G401 (cell line): ENCODE results near the gene OXT. TPM values are rescaled to one million over a fixed set of nuclear protein-coding genes. Genes with fewer than 3 reads are reported as not detected.
"Not testable (repeated sequence)": the region's sequence is repeated elsewhere in the genome, so short reads cannot be mapped to it uniquely, and the experiment has no call there.

ENCODE experiments used
- DNase-seq: peaks from one replicate; pipeline ENCODE4 v3.0.0-alpha.2; 2015; ENCODE audit warnings: low spot score
- in situ Hi-C: cut with HindIII; loops from 2 replicates; pipeline ENCODE4 v1.10.0; 2016; ENCODE audit warnings: low sequenced_read_pairs, mixed read lengths
- total RNA-seq: library from RNA; depleted of rRNA; stranded (reverse); fragments of >200 nt; shearing (Covaris generic); gene quantifications from 2 replicates; pipeline ENCODE4 v1.2.3, GENCODE V29; 2014

OXT gene
- total RNA-seq, 1 experiment from 2014 or later: not detected

GRCh38 chr20:3046677-3047462 lies 24.6 kb upstream of the OXT start:
- DNase-seq: peak; percentile 31
- in situ Hi-C loops: no loop called here

DNA sequence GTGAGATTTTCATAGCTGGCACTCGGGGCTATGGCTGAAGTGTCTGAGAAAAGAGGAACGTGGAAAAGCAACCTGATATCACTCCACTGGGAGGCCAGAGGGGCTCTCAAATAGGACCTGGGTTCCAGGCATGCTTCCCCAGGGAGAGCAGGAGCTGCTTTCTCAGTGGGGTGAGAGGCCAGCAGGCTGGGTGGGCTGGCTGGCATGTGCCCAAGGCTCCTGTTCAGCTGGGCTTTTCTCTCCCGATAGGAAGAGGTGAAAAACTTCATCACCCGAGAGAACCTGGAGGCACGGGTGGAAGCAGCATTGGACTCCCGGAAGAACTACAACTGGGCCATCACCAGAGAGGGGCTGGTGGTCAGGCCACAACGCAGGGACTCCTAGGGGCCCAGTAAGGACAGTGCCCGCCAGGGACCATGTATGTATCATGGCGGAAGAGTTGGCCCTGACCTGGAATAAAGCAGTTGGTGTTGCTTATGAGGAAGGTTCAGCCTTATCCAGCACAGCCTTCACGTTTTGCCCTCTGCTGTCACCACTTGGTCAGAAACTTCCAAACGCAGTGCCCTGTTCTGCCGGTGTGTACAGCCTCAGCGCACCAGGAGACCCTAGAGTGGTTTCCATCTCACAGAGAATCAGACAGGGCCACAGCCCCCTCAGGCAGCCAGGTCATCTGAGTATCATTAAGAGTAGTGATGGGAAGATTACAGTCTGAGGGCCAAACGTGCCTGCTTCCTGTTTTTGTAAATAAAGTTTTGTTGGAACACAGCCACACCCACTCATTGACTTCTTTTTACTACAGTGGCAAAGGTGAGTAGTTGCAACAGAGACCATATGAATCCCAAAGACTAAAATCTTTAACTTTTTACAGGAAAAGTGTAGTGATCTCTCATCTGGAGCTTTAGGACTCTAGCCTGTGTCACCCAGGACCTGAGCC lies 23.7 kb upstream of the OXT start:
- DNase-seq: no peak
- in situ Hi-C loops: no loop called here

DNA sequence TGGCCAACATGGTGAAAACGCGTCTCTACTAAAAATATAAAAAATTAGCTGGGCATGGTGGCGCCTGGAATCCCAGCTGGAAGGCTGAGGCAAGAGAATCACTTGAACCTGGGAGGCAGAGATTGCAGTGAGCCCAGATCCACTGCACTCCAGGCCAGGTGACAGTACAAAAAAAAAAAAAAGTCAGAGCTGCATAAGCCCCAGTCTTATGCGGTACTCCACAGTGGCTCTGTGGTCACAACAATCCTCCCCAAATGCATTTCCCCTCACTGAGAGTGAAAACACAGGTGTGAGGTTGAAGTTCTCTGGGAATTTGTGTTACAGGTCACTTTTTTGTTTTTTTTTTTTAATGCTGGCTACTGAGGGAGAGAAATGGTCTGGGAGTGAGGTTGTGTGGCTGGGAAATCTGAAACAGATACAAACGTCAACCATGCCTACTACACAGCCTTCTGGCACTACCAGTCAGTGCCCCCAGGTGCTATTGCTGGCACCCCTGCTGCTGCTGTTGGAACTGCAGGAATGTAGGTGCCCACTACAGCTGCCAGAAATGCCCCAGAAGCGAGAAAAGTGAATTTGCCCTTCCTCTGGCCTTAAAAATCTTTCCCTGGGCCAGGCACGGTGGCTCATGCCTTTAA lies 19.9 kb upstream of the OXT start:
- in situ Hi-C loops: no loop called here
- DNase-seq: no peak

DNA sequence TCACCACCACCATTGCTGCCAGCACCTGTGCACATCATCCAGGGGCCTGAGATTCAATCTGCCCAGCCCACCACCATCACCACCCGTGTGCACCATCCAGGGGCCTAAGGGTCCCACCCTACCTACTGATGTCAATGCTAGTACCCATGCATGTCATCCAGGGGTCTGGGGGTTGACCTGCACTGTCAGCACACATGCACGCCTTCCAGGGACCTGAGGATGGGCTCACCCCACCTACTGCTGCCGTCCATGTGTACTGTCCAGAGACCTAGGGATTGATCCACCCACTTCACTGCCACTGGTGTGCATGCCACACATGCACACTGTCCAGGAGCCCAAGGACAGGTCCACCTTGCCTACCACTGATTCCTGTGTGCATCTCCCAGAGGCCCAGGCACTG lies 11.9 kb upstream of the OXT start:
- DNase-seq: no peak
- in situ Hi-C loops: no loop called here

DNA sequence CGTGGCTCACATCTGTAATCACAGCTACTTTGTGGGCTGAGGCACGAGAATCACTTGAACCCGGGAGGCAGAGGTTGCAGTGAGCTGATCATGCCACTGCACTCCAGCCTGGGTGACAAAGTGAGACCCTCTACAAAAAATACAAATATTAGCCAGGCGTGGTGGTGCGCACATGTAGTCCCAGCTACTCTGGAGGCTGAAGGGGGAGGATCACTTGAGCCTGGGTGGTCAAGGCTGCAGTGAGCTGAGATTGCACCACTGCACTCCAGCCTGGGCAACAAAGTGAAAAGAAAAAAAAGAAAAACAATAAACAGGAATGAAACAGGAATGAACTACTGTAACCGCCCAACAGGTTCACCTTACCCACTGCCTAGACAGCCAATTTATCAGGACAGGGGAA lies 7.3 kb upstream of the OXT start:
- in situ Hi-C loops, DNase-seq: not testable (repeated sequence)

DNA sequence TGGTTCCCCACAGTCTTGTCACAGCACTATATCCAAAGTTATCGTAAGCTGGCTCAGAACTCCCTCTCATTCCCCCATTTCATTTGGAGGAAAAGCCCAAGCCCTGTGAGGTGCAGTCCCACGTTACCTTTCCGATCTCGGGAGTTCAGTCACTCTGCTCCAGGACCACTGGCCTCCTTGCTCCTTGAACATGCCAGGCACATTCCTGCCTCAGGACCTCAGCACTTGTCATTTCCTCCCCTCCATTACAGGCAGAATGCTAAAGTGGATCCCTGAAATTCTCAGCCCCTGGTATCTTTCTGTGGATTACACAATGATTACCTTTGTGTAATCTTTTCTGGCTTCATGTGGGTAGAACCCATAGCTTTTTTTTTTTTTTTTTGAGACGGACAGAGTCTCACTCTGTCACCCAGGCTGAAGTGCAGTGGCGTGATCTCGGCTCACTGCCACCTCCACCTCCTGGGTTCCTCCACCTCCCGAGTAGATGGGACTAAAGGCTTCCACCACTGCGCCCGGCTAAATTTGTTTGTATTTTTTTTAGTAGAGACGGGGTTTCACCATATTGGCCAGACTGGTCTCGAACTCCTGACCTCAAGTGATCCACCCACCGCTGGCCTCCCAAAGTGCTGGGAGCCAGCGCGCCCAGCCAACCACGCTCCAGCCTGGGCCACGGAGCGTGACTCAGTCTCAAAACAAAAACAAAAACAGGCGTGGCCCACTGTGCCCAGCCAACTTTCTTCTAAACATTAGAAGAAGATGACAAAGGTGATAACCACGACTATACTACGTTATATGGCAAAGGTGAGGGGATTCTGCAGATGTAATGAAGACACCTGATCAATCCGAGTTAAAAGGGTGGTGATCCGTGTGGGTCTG lies 4.0 kb upstream of the OXT start:
- in situ Hi-C loops: no loop called here
- no peak for DNase-seq

- in situ Hi-C loops: no loop called here
These were observed 3.3 kb upstream of the OXT start for GRCh38 chr20:3068075-3068474.

DNA sequence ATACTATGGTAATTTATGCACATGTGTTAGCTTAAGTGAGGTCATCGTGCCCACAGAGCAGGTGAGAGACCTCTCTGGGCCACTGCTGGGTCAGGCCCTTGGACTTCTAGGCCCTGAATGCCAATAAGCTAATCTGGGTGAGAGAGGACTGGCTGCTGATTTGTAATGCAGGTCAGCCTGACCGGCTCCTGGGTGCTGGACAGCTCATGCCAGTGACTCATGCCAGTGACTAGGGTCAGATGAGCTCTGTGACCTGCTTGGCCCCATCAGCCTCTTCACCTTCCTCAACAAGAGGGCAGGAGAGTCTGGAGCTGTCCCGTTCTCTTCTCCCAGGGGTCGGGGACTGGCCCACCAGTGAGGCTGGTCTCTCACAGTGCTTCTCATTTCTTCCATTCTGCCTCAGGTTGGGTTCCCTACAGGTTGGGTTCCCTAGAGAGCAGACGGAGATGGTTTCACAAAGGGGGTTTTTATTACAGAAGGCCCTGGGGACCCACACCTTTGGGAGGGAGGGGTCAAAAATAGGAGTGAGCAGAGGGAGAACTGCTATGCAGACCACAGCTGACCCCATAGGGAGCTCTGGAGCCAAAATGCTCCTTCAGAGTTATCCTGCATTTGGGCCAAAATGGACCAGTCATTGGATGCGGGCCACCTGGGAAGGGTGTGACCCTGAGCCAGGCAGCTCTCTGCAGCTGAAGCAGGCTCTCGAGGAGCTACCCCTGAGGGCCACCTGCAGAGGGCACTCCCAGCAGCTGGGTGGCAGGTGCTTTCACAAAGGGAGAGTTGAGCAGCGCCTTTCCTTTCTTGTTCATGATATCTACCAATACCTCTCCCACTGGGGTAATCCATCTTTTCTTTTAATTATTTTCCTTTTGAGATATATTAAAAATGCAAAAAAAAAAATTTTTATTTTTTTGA lies 2.2 kb upstream of the OXT start:
- DNase-seq: no peak
- in situ Hi-C loops: no loop called here

More at GRCh38 chr20:3068075-3068474, 3.3 kb upstream of the OXT start:
- DNase-seq: no peak

DNA sequence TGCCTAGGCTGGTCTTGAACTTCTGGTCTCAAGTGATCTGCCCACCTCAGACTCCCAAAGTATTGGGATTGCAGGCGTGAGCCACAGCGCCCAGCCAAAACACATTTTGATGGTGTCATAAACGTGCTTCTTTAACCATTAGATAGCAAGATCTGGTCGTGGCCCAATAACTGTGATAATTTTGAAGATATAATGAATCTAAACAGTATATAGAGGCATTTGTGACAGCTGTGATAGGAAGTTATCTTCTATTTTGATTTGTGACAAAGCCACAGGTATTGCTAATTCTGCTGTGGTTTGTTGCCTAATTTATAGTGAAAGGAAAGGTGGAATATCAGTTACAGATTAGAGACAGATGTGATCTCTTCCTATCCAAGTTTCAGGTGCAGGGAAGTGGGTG lies 695 bp upstream of the OXT start:
- DNase-seq: no peak
- in situ Hi-C loops: no loop called here

GRCh38 chr20:3071266-3071609 lies 182 bp upstream of the OXT start:
- in situ Hi-C loops: no loop called here
- DNase-seq: no peak

GRCh38 chr20:3072530-3073250 lies 1.3 kb downstream of the OXT start:
- DNase-seq: no peak
- in situ Hi-C loops: no loop called here

DNA sequence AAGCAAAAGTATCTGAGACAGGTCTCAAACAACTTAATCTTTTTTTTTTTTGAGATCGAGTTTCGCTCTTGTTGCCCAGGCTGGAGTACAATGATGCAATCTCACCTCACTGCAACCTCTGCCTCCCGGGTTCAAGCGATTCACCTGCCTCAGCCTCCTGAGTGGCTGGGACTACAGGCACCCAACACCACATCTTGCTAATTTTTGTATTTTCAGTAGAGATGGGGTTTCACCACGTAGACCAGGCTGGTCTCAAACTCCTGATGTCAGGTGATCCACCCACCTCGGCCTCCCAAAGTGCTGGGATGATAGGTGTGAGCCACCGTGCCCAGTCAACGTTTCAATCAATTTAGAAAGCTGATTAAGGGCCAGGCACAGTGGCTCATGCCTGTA lies 1.8 kb downstream of the OXT start:
- DNase-seq, in situ Hi-C loops: not testable (repeated sequence)

DNA sequence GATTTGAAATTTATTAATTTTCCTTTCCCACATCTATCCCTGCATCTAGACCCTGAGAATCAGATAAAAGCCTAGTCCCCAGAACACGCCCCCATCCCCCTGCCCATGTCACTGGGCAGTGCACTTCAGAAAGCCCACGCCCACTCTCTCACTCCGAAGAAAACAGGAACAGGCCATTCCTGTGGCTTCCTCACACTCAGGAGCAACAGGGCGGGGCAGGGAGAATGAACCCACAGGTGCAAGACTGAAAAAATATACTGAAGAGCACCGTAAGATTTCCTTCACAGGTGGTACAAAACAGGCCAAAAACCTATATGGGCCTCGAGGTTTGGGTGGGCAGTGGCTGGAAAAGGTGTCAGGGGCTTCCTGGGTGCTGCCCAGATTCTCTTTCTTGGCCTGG lies 3.4 kb downstream of the OXT start:
- in situ Hi-C loops: no loop called here
- no peak for DNase-seq

- in situ Hi-C loops: not testable (repeated sequence)
These were observed 3.9 kb downstream of the OXT start for GRCh38 chr20:3075315-3075714.

GRCh38 chr20:3077618-3078134 lies 6.3 kb downstream of the OXT start:
- in situ Hi-C loops: no loop called here

More at GRCh38 chr20:3075315-3075714, 3.9 kb downstream of the OXT start:
- DNase-seq: not testable (repeated sequence)

GRCh38 chr20:3080939-3081388 lies 9.5 kb downstream of the OXT start:
- peak; percentile 38 for DNase-seq
- in situ Hi-C loops: no loop called here

More at GRCh38 chr20:3077618-3078134, 6.3 kb downstream of the OXT start:
- DNase-seq: no peak

DNA sequence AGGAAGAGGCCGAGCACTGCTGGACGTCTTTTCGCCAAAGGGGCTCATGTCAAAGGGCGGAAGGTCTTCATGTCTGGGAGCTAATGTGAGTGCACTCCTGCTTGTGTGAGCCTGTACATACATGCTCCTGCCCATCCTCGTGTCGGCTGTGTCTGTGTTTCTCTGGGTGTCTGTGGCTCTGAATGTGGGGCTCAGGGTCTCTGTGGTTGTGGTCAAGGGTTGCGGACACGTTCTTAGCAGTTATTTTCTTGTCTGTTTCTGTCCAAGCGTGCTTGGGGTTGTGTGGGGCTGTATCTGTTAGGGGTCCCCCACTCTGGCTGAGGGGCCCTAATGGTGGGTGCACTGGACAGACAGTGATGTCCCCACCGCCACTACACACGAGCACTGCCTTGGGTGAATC lies 10.2 kb downstream of the OXT start:
- in situ Hi-C loops: no loop called here
- no peak for DNase-seq
